Sigmoid colon (tissue), 7 donors: ENCODE results near the gene SLC25A45. TPM values are rescaled to one million over a fixed set of nuclear protein-coding genes. Genes with fewer than 3 reads are reported as not detected.
A peak's percentile ranks its signal among the peaks of the same experiment; 100 is the strongest.

Experiments
- DNase-seq: peaks from one replicate; pipeline ENCODE4 v3.0.0-alpha.2; 2019
- H3K27ac ChIP-seq, 4 donors: fragments of 200-600 bp; sonication (generic); one replicate each; pipeline ENCODE4 v1.5.1; 2016 to 2019; ENCODE audit warnings: mild to moderate bottlenecking in 1 of 4
- H3K27me3 ChIP-seq, 3 donors: fragments of 200-600 bp; sonication (generic); one replicate each; pipeline ENCODE4 v1.5.1; 2019; ENCODE audit warnings: mild to moderate bottlenecking in 1 of 3
- H3K36me3 ChIP-seq, 4 donors: fragments of 200-600 bp; sonication (generic); one replicate each; pipeline ENCODE4 v1.5.1; 2016 to 2019
- H3K4me1 ChIP-seq, 4 donors: fragments of 200-600 bp; sonication (generic); one replicate each; pipeline ENCODE4 v1.5.1; 2017 to 2019
- H3K4me3 ChIP-seq, 4 donors: fragments of 200-600 bp; sonication (generic); one replicate each; pipeline ENCODE4 v1.5.1; 2017 to 2019; ENCODE audit warnings: mild to moderate bottlenecking in 2 of 4, moderate library complexity in 1 of 4
- H3K9me3 ChIP-seq, 4 donors: fragments of 200-600 bp in 3 of 4; sonication (generic) in 3 of 4; one replicate each; pipeline versions ENCODE4 v1.5.1 to v1.6.1; 2013 to 2019
- CTCF ChIP-seq, 4 experiments: fragments of 450-650 bp in 3 of 4; fragments of 200-600 bp in 1 of 4; IDR thresholded peaks; one replicate each; pipeline ENCODE4 v1.5.1; 2016 to 2019; ENCODE audit warnings: antibody characterized with exemption in 4 of 4, mild to moderate bottlenecking in 3 of 4, moderate library complexity in 2 of 4
- EP300 ChIP-seq, 4 donors: sonication (generic); formaldehyde crosslinking; IDR thresholded peaks; one replicate each; pipeline ENCODE4 v1.6.1; 2017; ENCODE audit warnings: antibody characterized with exemption in 4 of 4
- POLR2A ChIP-seq, 2 donors: fragments of 450-650 bp; IDR thresholded peaks; one replicate each; pipeline ENCODE4 v1.6.1; 2016; ENCODE audit warnings: antibody characterized with exemption in 2 of 2, mild to moderate bottlenecking in 2 of 2, moderate library complexity in 2 of 2
- POLR2AphosphoS5 ChIP-seq, 4 donors: sonication (generic); formaldehyde crosslinking; IDR thresholded peaks; one replicate each; pipeline ENCODE4 v1.6.1; 2017; ENCODE audit warnings: antibody characterized with exemption in 4 of 4
- WGBS, 2 donors: extraction: QIAGEN DNeasy Blood & Tissue Kit; methylation state at CpG; one replicate each; pipeline ENCODE4 v1.1.7; 2013; 5-methylcytosine and 5-hydroxymethylcytosine counted together
- intact Hi-C: fragments of 100-400 bp; cut with DNase I; formaldehyde crosslinking; loops from one replicate; pipeline ENCODE4 v1.15.1; 2023
- polyA plus RNA-seq, 3 donors: library from polyadenylated mRNA; stranded (reverse); fragments of 200-250 nt; gene quantifications; one replicate each; pipeline ENCODE4 v1.2.3, GENCODE V29; 2013
- total RNA-seq, 4 donors: library from RNA; depleted of rRNA; stranded (reverse); fragments of >200 nt; gene quantifications; one replicate each; pipeline ENCODE4 v1.1.0, GENCODE V29; 2016
- donor health status: healthy with polysubstance abuse.
- donor health status: Bipolar disorder and iron deficiency.
- donor health status: healthy.

Gene SLC25A45
- total and polyA plus RNA-seq, 7 donors, result 1.2 to 12.8 (median 5.3) TPM

GRCh38 chr11:65425971-65426838 lies 43.8 kb upstream of the SLC25A45 start:
- peak overlapping the region; percentile 97 to 100 (median 100) for H3K27ac ChIP-seq
- intact Hi-C loops, result no loop called here
- H3K9me3 ChIP-seq, result no peaks in the 10 kb centered on the region
- no peaks in the 10 kb centered on the region for H3K27me3 ChIP-seq
- TF ChIP-seq POLR2AphosphoS5 (IDR thresholded peaks at IDR 0.05), result peak; percentile 37 to 80 (median 71)
- peak in 1 of 2 donors; percentile 47 for TF ChIP-seq POLR2A (IDR thresholded peaks at IDR 0.05)
- TF ChIP-seq EP300 (IDR thresholded peaks at IDR 0.05), result peak; percentile 1 to 48 (median 36)
- TF ChIP-seq CTCF (IDR thresholded peaks at IDR 0.05), result no peak
- H3K4me3 ChIP-seq, result peak overlapping the region; percentile 74 to 88 (median 78)
- WGBS, 2 donors, result 3 to 4% methylated on average over 9 of the region's 9 CpGs
- peaks cover 0 to 58% (median 52%) of the 10 kb centered on the region in 4 donors for H3K4me1 ChIP-seq
- DNase-seq, result peak; percentile 52
- peaks cover 8 to 45% (median 30%) of the 10 kb centered on the region in 4 donors for H3K36me3 ChIP-seq

- intact Hi-C loops, result no loop called here
- H3K4me3 ChIP-seq, result peak overlapping the region; percentile 74 to 88 (median 78)
- H3K4me1 ChIP-seq, result peaks cover 0 to 58% (median 52%) of the 10 kb centered on the region in 4 donors
- no peaks in the 10 kb centered on the region for H3K9me3 ChIP-seq
- peak overlapping the region; percentile 97 to 100 (median 100) for H3K27ac ChIP-seq
- peak; percentile 76 for DNase-seq
- 1 to 2% methylated on average over 9 of the region's 9 CpGs for WGBS, 2 donors
- H3K36me3 ChIP-seq, result peaks cover 8 to 44% (median 30%) of the 10 kb centered on the region in 4 donors
- no peaks in the 10 kb centered on the region for H3K27me3 ChIP-seq
- TF ChIP-seq POLR2AphosphoS5 (IDR thresholded peaks at IDR 0.05) (peak; percentile 47 to 79 (median 76)), POLR2A (IDR thresholded peaks at IDR 0.05) (peak; percentile 7 to 19), EP300 (IDR thresholded peaks at IDR 0.05) (no peak), CTCF (IDR thresholded peaks at IDR 0.05) (no peak)
Measured at GRCh38 chr11:65425105-65425970, 42.9 kb upstream of the SLC25A45 start.

GRCh38 chr11:65424205-65425104 lies 42.0 kb upstream of the SLC25A45 start:
- H3K27me3 ChIP-seq, result no peaks in the 10 kb centered on the region
- no peaks in the 10 kb centered on the region for H3K9me3 ChIP-seq
- H3K27ac ChIP-seq, result peak overlapping the region; percentile 97 to 100 (median 100)
- TF ChIP-seq POLR2AphosphoS5 (IDR thresholded peaks at IDR 0.05) (peak; percentile 14 to 87 (median 74)), EP300 (IDR thresholded peaks at IDR 0.05) (no peak), CTCF (IDR thresholded peaks at IDR 0.05) (no peak)
- WGBS, 2 donors, result 1 to 2% methylated on average over 18 of the region's 18 CpGs
- H3K36me3 ChIP-seq, result peaks cover 8 to 44% (median 30%) of the 10 kb centered on the region in 4 donors
- DNase-seq, result peak; percentile 77
- peaks cover 0 to 57% (median 52%) of the 10 kb centered on the region in 4 donors for H3K4me1 ChIP-seq
- peak overlapping the region; percentile 74 to 88 (median 78) for H3K4me3 ChIP-seq
- intact Hi-C loops, result loop anchor here (5.0 kb wide), 1 partner anchor 148 kb away; the partner anchor contains the start of genes FAM89B and ZNRD2
